Hematopoietic multipotent progenitor cell treated with erythropoietin and hydrocortisone succinate and interleukin-3 and kit ligand, for 17 days (in vitro differentiated cells): ENCODE data around the gene TSPAN14.
"Not testable (repeated sequence)": the region's sequence is repeated elsewhere in the genome, so short reads cannot be mapped to it uniquely, and the experiment has no call there.

Experiments used
- DNase-seq: peaks from one replicate; pipeline ENCODE4 v3.0.0-alpha.2; 2015; ENCODE audit warnings: low spot score

Gene TSPAN14

GRCh38 chr10:80542053-80542452 is 87.9 kb downstream of the TSPAN14 start:
- no peak for DNase-seq

- DNase-seq, result no peak
These were observed 88.7 kb downstream of the TSPAN14 start for GRCh38 chr10:80542652-80543318.

- not testable (repeated sequence) for DNase-seq
These were observed 89.2 kb downstream of the TSPAN14 start for GRCh38 chr10:80543319-80543672.

GRCh38 chr10:80544316-80544953 is 90.3 kb downstream of the TSPAN14 start:
- DNase-seq, result no peak

GRCh38 chr10:80545258-80545881 is 91.3 kb downstream of the TSPAN14 start:
- no peak for DNase-seq

GRCh38 chr10:80552151-80552646 is 98.1 kb downstream of the TSPAN14 start:
- DNase-seq, result no peak

- no peak for DNase-seq
These were observed 99.3 kb downstream of the TSPAN14 start for GRCh38 chr10:80553436-80553835.

- DNase-seq, result no peak
These were observed 99.9 kb downstream of the TSPAN14 start for GRCh38 chr10:80554050-80554449.

GRCh38 chr10:80555415-80555814 is 101.3 kb downstream of the TSPAN14 start:
- no peak for DNase-seq

DNA sequence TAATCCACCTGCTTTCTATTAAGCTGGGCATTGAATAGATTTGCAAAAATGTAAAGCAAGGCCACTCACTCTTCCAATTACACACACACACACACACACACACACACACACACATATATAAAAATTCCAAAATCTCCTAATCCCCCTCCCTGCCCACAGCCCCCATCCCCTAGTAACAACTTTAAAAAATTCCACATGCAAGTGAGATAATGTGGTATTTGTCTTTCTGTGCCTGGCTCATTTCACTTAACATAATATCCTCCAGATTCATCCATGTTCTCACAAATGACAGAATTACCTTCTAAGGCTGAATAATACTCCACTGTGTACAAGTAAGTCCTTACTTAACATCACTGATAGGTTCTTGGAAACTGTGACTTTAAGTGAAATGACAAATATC is 107.8 kb downstream of the TSPAN14 start:
- DNase-seq, result no peak

DNA sequence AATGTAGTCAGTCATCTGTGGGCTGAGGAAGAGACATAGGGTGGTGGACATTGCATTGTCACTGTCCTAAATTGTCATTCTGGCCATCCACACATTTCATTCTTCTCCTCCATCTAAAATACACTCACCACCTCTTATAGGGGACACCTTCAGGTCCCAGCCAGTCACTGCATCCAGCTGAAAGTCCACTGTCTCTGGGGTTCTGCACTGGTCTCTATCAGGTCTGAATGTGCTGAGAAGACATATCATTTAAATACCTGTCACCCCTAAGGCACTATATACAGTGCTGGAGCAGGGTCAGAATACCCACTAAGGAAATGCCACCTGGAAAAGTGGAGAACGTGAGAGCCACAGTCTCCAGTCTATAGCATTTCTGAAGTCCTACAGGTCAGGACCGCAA is 113.2 kb downstream of the TSPAN14 start:
- DNase-seq, result no peak

- DNase-seq, result no peak
These were observed 115.2 kb downstream of the TSPAN14 start for GRCh38 chr10:80569131-80569895.

DNA sequence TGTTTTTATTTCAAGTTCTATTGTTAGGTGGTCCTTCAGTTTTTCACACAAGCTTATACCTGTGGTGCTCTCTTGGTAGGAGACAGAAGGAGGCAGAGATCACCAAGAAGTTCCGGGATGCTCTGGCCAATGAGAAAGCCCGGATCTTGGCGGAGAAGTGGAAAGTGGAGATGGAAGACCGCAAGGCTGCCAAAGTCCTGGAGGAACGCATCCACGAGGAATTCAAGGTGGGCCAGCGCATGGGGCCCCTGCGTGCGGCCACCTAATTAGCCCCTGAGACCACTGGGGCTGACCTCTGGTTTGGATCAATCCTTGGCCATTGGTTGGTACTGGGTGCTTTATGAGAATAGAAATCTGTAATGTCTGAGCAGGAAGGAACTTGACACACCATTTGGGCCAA is 117.2 kb downstream of the TSPAN14 start:
- DNase-seq, result no peak

DNA sequence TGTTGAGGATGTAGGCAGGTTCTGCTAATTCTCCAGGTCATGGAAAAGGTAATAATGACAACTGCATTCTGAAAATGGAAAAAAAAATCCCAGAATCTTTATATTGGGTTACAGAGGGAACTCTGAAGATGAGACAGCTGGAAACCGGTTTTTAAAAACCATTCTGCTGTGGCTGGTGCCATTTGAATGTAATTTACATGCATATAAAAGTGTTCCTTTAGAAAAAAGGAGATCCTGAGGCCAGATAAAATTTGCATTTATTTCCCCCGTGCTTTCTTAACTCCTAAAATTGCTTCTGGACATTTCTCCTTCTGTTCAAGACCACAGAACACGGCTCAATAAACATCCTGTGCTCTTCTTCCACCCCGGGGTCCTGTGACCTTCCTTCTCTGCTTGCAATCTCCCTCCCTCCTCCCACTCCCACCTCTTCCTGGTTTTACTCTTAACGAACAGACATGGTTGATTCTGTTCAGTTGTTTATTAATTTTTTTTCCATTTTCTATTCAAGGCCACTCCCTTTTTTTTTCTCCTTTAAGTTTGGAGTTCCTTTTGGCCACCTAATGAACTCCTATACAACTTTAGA is 125.2 kb downstream of the TSPAN14 start:
- DNase-seq, result no peak

GRCh38 chr10:80579849-80580637 is 125.9 kb downstream of the TSPAN14 start:
- DNase-seq, result no peak

GRCh38 chr10:80580638-80581468 is 126.7 kb downstream of the TSPAN14 start:
- no peak for DNase-seq

DNA sequence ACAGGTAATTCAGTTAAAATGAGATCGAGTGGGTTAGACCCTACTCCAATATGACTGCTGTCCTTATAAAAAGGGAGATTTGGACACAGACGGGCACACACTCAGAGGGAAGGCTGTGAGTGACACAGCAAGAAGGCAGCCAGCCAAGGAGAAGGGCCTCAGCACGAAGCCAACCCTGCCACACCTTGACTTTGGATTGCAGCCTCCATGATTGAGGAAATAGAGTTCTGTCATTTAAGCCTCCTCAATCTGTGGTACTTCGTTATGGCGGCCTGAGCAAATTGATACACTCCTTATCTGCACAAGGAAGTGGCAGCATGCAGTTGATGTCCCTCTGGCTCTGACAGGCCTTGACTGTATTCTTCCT is 127.3 kb downstream of the TSPAN14 start:
- no peak for DNase-seq

DNA sequence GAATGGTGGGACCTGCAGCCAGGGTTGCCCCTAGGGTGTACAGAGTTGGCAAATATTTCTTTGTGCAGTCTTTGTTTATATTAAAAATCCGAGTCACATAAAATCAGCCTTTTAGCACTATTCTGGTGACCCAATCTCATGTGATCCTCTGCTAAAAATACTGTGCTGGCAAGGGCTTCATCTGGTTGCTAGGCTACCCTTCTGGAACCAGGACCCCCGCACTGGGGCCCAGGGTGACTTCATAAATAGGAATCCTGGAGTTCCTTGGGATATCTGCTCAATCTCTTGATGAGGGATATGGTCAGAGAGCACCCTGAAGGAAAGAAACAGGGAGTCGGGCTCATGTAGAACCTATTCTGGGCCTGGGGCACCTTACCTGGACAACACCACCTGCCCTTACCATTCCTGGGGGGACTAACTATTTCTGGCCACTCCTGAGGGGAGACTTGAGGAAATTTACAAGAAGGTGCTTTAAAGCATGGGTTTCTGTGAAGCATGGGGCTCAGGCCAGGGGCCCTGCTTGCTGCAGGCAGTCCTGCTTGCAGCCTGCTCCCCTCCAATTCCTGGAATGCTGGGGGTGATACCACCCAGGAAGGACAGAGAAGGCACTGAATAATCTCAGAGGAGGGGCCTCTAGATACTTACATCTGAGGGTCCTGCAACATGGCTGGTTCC is 128.3 kb downstream of the TSPAN14 start:
- DNase-seq, result no peak
